Measurements from ENCODE around the gene DBT.
"Not testable (repeated sequence)": the region's sequence is repeated elsewhere in the genome, so short reads cannot be mapped to it uniquely, and the experiment has no call there.

DBT gene

DNA sequence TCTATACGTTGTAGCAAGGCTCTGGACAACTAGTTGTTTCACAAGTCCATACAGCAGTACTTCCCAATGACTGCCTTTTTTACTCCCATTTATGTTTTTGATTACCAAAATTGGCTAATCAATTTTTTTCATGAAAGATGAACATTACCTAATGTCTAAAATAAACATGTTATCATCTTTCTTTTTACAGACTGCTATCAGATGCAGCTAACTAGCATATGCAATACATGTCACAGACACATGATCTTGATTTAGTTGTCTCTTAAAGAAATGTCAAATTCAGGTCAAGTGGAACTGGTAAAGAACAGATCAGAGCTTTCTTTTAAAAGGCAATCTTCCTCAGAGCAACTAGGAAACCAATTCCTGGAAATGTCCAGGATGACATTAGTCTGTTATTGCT, 630 bp upstream of the DBT start:
- no peak for DNase-seq

DNA sequence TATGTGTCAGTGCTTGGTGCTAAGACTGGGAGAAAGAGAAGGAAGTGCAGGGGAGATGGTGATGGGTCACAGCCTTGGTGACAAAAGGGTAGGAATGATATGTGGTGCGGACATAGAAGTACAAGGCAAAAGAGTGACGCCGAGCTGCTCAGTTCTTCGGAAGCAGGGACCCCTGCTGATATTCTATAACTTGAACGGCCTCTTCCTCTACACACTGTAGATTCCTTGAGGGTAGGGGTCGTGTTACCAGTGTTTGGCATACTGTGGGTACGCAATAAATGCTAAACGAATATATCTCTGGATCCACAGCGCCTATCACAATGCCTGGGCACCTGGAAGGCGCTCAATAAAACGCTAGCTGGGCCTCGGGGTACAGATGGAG, 488 bp downstream of the DBT start:
- no peak for DNase-seq

DNA sequence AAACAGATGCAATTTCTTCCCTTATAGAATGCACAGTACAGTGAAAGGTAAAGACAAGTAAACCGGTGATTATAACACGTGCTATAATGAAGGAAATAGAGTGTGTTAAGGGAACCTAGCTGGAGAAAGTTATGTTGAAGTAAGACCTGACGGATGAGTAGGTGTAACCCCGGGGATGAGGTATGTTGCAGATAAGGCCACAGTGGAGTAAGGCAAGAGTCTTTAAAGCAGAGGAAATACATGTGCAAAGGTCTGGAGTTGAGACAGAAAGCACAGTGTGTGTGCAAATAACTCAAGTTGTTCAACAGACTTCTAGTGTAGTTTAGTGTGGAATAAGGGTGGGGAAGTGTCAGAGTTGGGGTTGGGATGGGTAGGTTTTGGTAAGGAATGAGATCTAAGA, 2.9 kb downstream of the DBT start:
- DNase-seq: no peak

DNA sequence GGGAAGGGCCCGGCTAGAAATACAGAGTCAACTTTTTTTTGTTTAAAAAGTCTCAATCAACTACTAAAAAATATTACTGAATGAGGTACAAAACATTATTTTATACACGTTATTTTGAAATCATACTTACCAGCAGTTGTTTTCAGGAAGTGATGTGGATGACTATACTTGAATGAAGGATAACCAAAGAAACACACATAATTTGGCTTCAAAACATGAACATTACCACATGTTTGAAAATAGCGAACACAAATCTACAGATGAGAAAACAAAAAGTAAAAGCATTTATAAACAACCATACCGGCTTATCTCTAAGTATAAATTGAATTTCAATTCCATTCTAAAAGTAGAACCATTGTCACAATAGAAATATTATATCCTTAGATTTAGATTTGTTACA, 9.0 kb downstream of the DBT start:
- DNase-seq: no peak

DNA sequence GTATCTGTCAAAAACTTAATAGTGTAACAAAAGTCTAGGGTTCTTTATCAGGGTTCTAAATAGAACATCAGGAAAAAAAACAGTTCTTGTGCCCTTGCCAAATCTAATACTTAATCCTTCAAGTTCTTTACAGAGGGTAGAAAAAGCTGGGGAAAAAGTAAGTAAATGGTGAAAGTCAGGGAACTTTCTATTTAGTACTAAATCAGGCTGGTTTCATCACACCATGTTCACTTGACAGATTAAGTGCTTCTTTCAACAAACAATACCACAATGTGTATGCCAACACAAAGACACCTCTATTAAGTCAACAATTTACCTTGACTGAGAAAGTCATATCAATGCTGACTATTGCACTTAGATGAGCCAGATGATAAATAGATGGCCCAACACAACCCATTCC, 9.7 kb downstream of the DBT start:
- DNase-seq: no peak

DNA sequence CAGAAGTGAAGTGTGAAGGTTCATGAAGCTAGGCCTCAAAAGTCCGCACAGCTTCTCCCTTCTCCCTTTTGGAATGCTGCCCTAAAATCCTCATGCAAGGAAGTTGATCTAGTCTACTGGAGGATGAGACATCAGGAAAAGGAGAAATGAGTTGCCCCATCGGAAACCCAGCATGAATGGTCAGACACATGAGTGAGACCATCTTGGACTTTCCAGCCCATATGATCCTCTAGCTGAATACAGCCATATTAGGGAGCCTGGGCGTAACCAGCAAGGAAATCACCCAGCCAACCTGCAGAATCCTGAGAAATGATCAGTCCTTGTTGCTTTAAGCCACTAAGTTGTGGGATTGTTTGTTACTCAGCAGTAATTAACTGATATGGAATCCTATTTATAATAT, 12.5 kb downstream of the DBT start:
- no peak for DNase-seq

DNA sequence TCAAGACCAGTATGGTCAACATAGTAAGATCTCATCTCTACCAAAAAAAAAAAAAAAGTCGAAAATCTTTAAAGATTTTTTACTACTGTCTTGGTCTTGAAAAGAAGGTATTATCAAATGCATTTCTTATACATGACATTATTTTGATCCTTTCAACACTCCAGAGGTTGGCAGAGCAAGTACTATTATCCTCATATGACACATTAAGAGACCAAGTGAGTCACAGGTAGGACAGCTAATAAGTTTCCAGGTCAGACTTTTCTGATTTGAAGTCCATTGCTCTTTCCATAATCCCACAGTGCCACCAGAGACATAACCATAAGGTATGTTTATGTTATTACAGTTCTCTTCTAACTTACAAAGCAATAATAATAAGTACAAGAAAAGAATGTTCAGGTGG, 15.2 kb downstream of the DBT start:
- DNase-seq: no peak

DNA sequence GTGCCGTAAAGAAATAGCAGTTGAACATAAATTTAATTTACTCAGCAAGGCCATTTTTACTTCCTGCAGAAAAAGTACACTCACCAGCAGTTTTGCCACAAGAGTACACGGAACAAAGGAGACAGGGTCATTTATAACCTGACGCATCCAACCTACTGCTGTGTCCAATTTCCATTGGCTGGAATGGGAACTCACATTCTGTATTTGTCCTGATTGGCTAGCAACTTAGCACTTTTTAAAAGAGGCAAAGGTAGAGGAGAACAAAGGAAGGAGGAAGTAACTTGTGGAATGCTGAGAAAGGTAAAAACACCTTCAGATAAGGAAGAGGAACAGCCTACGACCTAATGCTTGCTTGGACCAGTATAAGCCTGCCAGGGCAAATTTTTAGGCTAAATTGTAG, 16.1 kb downstream of the DBT start:
- not testable (repeated sequence) for DNase-seq

DNA sequence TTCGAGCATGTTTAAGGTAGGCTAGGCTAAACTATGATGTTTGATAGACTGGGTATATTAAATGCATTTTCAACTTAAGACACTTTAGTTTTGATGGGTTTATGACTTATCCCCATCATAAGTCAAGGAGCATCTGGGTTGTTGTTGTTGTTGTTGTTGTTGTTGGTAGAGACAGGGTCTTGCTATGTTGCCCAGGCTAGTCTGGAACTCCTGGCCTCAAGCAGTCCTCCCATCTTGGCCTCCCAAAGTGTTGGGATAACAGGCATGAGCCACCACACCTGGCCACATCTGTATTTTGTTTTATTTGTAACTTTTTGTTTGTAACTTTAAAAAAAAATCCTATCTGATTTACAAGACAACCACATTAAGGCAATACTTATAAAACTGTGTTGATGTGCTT, 17.5 kb downstream of the DBT start:
- DNase-seq: no peak

DNA sequence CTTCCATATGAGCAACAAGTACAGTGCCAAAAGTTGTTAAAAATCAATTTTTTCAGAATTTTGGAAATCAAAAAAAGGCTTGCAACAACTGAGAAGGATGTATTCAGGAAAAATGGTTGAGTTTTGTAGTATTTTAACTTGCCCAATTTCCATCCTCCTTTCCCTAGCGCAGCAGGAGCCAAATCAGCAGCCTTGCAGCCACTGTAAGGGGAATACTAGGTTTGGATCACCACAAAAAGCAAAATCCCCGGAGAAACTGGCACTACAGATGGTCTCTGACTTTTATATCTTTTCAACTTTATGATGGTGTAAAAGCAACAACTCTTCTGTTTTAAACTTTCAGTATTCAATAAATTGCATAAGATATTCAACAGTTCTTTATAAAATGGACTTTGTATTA, 17.9 kb downstream of the DBT start:
- no peak for DNase-seq

DNA sequence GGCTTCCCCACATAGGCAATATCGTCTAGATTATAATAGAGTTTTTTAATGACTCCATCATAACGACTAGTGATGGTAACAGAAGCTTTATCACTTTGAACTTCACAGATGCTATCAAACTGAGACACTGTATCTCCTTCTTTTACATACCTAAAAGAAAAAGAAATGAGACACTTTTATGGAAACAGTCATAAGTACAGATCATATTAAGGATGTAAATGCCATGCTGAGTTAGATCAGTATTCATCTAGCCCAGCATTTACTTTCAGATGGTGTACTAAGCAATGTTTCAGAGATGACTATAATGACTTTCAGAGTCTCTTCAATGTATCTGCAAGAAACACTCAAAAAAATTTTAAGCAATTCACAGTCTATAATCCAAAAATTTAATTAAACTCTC, 18.9 kb downstream of the DBT start:
- DNase-seq: no peak

DNA sequence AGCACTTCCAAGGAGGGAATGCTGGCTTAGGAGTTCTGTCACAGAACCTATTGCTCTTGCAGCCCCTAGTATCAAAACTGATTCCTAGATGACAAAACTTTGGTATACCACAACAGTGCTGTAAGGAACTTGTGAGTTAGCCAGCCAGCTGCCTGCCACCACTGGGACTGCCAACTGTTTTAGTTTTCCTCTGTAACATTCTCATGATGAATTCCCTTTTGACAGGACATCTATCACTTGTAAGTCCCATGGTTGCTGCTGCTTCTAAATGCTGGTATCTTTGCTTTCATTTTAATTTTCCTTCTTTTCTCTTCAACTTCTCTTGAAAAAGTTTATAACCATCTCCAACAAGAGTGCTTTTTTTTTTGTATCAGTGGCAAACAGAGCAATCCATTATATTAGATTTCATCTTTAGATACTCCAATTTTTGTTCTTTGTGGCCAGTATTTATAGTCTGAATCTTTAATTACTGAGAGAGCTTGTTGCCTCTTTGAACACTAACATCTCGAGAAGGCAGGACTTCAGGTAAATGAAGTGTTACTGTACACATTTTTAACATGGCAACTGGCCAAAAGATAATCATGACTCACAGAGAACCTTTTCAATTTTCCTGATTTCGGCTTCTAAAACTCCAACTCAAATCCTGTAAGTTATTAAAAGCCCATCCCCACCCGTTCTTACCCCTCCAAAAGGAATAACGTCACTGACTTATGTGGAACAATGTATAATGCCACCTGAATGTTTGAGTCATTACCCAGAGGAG, 19.8 kb downstream of the DBT start:
- no peak for DNase-seq

DNA sequence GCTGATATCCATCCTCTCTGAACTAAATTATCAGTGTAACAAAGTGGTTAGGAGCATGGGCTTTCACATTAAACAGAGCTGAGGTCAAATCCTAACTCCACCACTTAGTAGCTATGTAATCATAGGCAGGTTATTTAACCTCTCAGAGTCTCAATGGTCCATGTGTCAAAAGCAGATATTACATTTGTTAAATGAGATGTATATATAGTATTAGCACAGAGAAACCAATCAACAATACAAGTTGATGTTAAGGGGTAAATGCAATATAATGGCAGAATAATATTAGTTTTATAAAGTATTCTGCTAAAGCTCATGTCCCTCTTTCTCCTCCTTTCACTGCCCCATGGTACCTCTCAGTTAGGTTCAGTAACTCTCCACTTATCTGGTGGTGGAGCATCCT, 27.2 kb downstream of the DBT start:
- no peak for DNase-seq

DNA sequence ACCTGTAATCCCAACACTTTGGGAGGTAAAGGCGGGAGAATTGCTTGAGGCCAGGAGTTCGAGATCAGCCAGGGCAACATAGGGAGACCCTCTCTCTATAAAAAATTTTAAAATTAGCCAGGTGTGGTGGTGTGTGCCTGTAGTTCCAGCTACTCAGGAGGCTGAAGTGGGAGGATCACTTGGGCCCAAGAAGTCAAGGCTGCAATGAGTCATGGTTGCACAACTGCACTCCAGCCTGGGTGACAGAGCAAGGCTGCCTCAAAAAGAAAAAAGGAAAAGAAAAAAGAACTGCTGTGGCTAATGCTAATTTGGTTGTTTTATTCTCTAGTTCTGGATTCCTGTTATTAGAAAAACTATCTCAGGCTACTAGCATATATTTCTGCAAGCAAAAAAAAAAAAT, 29.8 kb downstream of the DBT start:
- no peak for DNase-seq

DNA sequence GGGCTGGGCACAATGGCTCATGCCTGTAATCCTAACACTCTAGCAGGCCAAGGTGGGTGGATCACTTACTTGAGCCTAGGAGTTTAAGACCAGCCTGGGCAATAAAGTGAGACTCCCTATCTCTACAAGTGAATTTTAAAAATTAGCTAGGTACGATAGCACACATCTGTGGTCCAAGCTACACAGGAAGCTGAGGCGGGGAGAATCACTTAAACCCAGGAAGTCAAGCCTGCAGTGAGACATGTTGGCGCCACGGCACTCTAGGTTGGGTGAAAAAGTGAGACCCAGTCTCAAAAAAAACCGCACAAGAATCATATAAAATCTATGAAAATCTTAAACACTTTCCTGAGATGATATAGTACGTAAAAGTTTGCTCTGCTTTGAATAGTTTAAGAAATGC, 30.2 kb downstream of the DBT start:
- DNase-seq: no peak

DNA sequence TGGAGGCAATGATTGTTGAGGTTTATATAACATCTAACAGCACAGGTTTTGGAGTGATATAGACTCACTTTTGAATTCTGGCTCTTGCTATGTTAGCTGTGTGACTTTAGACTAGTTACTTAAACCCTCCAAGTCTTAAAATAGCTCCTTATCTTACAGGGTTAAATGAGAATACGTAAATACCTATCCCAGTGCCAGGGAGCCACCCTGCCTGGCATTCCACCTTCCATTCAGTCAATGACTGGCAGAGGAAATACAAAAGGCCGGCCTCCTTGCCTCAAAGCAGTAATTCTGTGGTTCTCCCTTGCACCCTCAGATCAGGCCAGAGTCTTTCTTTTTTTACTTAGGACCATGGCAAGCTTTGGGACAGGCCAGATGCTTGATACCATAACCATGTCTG, 31.8 kb downstream of the DBT start:
- DNase-seq: no peak

DNA sequence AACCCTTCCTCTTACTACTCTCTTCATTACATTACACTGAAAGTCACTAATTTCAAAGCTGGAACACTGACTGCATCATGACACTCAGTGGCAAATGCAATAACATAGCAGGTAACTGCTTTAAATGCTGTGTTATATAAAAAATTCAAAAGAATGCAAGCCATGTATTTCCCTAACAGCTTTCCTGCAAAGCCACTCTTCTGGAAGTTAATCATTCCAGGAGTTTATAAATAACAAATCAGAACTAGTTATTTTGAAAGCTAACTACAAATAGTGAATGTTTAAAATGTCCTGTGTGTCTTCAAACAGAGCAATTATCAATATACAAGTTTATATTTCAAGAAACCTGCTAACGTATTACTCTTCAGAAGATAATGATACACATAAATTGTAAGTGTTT, 34.5 kb downstream of the DBT start:
- no peak for DNase-seq

DNA sequence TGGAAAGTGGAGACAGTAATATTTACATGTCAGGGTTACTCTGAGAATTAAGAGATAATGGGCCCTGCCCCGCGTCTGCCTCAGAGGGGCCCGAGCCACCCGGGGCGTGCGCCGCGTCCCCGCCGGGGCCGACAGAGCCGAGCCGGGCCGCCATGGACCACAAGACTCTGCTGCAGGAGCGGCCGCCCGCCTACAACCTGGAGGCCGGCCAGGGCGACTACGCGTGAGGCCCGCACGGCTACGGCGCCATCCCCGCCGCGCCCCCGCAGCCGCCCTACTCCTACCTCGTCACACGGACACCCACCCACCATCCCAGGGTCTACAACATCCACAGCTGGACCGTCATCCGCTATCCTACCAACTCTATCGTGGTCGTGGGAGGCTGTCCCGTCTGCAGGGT, 36.5 kb downstream of the DBT start:
- no peak for DNase-seq

DNA sequence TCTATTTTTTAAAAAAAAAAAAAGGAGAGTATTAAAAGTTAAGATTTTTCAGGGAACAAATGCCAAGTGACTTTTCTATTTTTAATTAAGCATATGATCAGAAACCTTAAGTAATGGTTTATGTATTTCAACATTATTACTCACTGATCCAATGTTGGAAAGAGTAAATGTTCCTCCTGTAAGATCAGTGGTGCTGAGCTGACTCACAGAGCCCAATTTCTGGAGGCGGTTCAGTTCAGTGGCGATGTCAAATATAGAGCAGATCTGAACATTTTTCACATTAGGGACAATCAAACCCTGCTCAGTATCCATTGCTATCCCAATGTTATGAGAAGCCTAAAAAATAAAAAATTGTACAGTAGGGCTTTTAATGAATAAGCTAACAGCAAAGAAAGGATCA, 43.3 kb downstream of the DBT start:
- DNase-seq: no peak

DNA sequence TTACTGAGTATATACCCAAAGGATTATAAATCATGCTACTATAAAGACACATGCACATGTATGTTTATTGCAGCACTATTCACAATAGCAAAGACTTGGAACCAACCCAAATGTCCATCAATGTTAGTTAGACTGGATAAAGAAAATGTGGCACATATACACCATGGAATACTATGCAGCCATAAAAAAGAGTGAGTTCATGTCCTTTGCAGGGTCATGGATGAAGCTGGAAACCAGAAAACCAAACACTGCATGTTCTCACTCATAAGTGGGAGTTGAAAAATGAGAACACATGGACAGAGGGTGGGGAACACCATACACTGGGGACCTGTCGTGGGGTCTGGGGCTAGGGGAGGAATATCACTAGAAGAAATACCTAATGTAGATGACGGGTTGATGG, 44.0 kb downstream of the DBT start:
- DNase-seq: not testable (repeated sequence)

DNA sequence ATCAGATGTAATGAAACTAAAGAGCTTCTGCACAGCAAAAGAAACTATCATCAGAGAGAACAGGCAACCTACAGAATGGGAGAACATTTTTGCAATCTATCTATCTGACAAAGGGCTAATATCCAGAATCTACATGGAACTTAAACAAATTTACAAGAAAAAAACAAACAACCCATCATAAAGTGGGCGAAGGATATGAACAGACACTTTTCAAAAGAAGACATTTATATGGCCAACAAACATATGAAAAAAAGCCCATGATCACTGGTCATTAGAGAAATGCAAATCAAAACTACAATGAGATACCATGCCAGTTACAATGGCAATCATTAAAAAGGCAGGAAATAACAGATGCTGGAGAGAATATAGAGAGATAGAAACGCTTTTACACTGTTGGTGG, 44.5 kb downstream of the DBT start:
- DNase-seq: not testable (repeated sequence)

DNA sequence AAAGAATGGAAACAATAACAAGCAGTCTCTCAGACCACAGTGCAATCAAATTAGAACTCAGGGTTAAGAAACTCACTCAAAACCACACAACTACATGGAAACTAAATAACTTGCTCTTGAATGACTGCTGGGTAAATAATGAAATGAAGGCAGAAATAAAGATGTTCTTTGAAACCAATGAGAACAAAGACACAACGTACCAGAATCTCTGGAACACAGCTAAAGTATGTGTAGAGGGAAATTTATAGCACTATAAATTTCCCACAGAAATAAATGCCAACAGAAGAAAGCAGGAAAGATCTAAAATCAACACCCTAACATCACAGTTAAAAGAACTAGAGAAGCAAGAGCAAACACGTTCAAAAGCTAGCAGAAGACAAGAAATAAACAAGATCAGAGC, 46.9 kb downstream of the DBT start:
- DNase-seq: not testable (repeated sequence)

DNA sequence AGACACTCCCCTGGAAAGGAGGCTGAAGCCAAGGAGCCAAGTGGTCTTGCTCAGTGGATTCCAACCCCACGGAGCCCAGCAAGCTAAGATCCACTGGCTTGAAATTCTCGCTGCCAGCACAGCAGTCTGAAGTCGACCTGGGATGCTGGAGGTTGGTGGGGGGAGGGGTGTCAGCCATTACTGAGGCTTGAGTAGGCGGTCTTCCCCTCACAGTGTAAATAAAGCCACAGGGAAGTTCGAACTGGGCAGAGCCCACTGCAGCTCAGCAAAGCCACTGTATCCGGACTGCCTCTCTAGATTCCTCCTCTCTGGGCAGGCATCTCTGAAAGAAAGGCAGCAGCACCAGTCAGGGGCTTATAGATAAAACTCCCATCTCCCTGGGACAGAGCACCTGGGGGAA, 49.6 kb downstream of the DBT start:
- not testable (repeated sequence) for DNase-seq

DNA sequence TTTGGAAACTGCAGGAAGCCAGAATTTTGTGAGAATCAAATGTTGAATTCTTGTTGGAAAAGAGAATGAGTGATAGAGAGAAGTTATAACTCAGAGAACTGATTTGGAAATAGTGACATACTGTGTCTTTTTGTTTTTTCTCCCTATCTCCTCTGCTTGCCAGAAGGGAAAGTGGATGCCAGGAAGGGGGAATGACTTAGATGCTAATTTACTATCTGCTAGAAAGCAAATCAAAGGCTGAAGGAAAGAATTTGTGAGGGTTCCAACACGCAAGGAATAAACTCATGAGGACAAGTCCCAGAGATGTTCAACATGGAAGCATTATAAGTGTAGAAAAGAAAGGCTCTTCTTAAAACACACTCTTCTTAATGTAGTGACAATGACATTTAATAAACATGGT, 51.0 kb downstream of the DBT start:
- no peak for DNase-seq

DNA sequence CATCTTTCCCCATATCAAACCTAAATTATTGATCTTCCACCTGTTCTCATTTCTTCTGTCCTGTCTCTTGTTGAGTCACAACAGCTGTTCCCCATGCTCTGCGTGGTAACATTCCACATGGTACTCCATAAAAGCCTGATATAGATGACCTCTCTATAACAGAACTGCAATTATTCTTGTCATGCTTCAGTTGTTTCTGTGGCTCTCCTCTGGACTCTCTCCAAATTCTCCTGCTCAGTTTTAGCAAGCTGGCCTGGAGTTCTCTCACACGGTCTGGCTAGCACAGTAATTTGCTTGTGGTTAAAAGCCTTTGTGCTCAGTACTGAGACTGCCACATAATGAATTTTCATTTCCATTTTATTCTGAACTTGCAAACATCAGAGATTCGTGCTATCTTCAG, 61.0 kb downstream of the DBT start:
- DNase-seq: no peak

DNA sequence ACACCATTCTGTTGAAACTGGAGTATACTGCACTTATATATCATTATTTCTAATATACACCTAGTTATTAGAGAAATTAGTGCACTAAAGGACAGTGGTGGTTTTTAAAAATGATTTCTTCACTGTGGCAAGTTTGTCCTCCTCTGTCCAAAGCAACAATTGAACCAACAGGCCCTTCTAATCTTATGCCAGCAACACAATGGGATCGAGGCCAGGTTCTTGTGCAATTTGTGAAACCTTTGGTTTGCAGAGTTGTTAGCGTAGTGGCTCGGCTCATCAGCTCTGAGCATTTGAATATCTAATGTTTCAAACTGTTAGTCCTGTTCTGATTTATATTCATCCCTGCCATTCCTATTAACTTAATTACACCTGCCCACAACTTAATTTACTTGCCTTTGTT, 61.7 kb downstream of the DBT start:
- DNase-seq: no peak
